Right ventricle myocardium superior (tissue), 1 donor: ENCODE data around the gene OR7C2. TPM values are rescaled to one million over a fixed set of nuclear protein-coding genes. Genes with fewer than 3 reads are reported as not detected.
"Not testable (repeated sequence)": the region's sequence is repeated elsewhere in the genome, so short reads cannot be mapped to it uniquely, and the experiment has no call there.

Experiments used
- ATAC-seq: fragments of 200-7000 bp; cut with Tn5 transposase; one replicate; pipeline ENCODE4 v1.9.1; 2020; ENCODE audit warnings: mild to moderate bottlenecking; ENCODE audit not compliant: poor library complexity
- DNase-seq: peaks from one replicate; pipeline ENCODE4 v3.0.0-alpha.2; 2020
- intact Hi-C: fragments of 100-400 bp; cut with DNase I; formaldehyde crosslinking; loops from one replicate; pipeline ENCODE4 v1.11.2; 2022
- long read RNA-seq: library from polyadenylated mRNA; unstranded; transcript quantifications from one replicate; pipeline ENCODE4 v2.0.0, GENCODE V29; 2021
- total RNA-seq: library from RNA; stranded (reverse); fragmentation: NEBNext Ultra II Directional; extraction: Animal tissue kit (Norgen Biotek cat#: 25700); gene quantifications from one replicate; pipeline ENCODE4 v1.2.1, GENCODE V29; 2021
- donor health status: DM: no; HTN: yes; CAD: no; lungs with severe emphysema.

OR7C2 gene
- not detected for total RNA-seq
- long read RNA-seq = 0 reads

DNA sequence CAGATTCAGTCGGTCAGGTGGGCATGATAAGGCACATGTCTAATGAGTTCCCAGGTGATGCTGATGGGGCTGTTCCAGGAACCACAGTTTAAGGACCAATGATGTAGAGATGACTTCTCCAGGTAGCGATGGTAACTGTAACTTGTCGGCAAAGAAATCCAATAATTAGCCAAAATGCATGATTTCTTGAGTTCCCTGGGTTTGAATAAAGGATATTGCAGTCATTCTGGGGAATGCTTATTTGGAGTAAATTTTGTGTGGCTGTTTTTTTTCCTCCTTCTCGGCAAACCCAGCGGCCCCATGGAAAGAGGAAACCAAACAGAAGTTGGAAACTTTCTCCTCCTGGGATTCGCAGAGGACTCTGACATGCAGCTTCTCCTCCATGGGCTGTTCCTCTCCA lies at the start of gene OR7C2:
OR7C2 (plus strand) TSS at position 301 of the 400 bp plus-strand sequence; CDS start at position 301, 0 bp downstream.
- DNase-seq = no peak
- ATAC-seq = no peak
- intact Hi-C loops = no loop called here

DNA sequence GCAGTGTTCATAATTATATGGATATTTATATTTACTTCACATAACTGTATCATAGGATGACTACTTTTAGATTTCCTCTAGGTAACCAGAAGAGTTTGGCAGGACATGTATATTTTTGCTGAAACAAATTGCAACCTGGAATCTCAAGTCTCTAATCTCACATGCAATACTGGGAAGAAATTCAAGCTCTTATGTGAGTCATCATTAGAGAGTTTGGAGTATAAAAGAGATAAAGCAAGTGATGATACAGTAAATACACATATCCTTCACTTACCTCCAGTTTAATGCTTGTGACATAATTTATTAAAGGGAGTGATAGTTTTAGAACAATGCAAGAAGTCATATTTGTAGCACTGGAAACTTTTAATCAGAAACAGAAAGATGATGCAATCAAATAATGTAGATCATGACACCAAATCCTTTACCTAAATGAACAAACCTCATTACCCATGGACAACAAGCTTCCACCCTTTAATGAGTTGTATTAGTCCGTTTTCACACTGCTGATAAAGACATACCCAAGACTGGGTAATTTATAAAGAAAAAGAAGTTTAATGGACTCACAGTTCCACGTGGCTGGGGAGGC lies 39.5 kb upstream of the OR7C2 start:
- no peak for ATAC-seq
- intact Hi-C loops = no loop called here
- no peak for DNase-seq

GRCh38 chr19:14906711-14907110 lies 34.6 kb upstream of the OR7C2 start:
- DNase-seq (no peak), ATAC-seq (no peak)
- intact Hi-C loops = no loop called here

GRCh38 chr19:14915116-14915515 lies 26.2 kb upstream of the OR7C2 start:
- no peak for DNase-seq
- intact Hi-C loops = no loop called here
- no peak for ATAC-seq

GRCh38 chr19:14916848-14917247 lies 24.4 kb upstream of the OR7C2 start:
- intact Hi-C loops = no loop called here
- no peak for DNase-seq
- ATAC-seq = no peak

DNA sequence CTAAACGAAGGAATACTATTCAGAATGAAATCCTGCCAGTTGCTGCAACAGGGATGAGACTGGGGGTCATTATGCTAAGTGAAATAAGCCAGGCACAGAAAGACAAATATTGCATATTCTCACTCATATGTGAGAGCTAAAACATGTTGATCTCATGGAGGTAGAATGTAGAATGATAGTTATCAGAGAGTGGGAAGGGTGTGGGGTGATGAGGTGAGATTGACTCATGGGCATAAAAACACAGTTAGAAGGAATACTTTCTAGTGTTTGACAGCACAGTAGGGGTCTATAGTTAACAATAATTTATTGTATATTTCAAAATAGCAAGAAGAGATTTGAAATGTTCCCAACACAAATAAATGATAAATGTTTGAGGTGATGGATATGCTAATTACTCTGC lies 7.8 kb upstream of the OR7C2 start:
- ATAC-seq = no peak
- no peak for DNase-seq
- intact Hi-C loops = no loop called here

GRCh38 chr19:14940266-14940665 lies 1.0 kb upstream of the OR7C2 start:
- DNase-seq (no peak), ATAC-seq (no peak)
- intact Hi-C loops = no loop called here

DNA sequence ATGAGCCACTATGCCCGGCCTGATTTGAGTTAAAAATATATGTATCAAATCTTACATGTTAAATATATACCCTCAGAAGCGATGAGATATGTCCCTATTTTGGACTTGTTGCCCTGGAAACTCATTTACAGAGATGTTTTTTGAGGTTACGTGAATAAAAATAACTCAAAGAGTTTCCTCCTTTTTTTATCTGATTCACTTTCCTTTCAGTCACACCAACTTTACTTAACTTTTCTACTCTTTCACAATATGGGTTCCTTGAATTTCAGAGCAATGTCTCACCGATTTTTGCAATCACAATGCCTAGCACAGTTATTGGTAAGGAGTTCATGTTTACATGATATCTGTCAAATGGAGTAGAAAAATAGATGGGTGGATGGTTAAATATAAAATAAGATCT lies 2.3 kb downstream of the OR7C2 start:
- DNase-seq = no peak
- no peak for ATAC-seq
- intact Hi-C loops = no loop called here

GRCh38 chr19:14944456-14944855 lies 3.2 kb downstream of the OR7C2 start:
- ATAC-seq (no peak), DNase-seq (no peak)
- intact Hi-C loops = no loop called here

DNA sequence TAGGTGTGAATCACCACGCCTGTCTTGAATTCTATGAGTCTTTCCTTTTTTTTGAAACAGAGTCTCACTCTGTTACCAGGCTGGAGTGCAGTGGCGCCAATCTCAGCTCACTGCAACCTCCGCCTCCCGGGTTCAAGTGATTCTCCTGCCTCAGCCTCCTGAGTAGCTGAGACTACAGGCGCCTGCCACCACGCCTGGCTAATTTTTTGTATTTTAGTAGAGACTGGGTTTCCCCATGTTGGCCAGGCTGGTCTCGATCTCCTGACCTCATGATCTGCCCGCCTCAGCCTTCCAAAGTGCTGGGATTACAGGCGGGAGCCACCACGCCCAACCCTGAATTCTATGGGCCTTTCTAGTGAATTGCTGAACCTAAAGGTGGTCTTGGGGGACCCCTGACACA lies 8.1 kb downstream of the OR7C2 start:
- DNase-seq, ATAC-seq, intact Hi-C loops: not testable (repeated sequence)

- intact Hi-C loops = no loop called here
- ATAC-seq (no peak), DNase-seq (no peak)
These were observed 8.6 kb downstream of the OR7C2 start for GRCh38 chr19:14949876-14950275.

GRCh38 chr19:14950421-14950820 lies 9.1 kb downstream of the OR7C2 start:
- intact Hi-C loops = no loop called here
- ATAC-seq (no peak), DNase-seq (no peak)

- ATAC-seq (no peak), DNase-seq (no peak)
- intact Hi-C loops = no loop called here
These were observed 11.5 kb downstream of the OR7C2 start for GRCh38 chr19:14952767-14953166.

DNA sequence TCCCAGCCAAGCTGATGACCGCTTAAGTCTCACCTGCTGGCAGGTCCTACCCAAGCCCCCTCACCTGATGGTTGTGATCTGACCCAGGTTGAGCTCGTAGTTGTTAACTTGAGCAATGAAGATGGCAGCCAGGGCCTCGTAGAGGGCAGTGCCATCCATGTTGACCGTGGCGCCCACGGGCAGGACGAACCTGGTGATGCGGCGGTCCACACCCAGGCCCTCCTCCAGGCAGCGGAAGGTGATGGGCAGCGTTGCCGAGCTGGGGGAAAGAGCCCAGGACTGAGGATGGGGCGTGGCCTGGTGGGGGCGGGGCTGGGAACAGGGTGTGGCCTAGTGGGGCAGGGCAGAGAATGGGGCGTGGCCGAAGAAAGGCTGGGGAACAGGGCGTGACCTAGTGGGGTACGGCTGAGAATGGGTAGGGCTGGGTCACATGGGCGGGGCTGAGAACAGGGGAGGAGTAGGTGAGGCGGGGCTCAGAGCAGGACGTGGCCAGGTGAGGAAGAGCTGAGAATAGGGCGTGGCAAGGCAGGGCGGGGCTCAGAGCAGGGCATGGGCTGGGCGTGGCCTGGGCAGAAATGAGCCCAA lies 12.9 kb downstream of the OR7C2 start:
- intact Hi-C loops = no loop called here
- ATAC-seq (no peak), DNase-seq (no peak)

- intact Hi-C loops = no loop called here
- DNase-seq (no peak), ATAC-seq (no peak)
These were observed 16.2 kb downstream of the OR7C2 start for GRCh38 chr19:14957464-14957863.

DNA sequence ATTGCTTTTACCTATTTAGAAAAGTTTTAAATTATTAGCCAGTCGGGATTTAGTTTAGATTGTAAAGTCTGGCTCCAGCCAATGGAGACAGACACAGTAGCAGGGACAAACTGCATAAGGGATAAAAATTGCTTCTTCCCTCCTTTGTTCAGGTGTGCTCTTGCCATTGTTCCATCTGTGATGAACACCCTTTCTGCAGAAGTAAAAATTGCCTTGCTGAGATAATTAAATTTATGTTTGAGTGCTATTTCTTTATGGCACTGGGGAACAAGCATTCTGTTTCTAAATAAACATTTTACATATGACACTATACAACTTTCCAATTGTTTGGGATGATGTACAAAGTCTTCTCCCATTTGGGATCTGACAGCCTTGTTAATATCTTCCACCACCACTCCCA lies 18.0 kb downstream of the OR7C2 start:
- DNase-seq (no peak), ATAC-seq (no peak)
- intact Hi-C loops = no loop called here

DNA sequence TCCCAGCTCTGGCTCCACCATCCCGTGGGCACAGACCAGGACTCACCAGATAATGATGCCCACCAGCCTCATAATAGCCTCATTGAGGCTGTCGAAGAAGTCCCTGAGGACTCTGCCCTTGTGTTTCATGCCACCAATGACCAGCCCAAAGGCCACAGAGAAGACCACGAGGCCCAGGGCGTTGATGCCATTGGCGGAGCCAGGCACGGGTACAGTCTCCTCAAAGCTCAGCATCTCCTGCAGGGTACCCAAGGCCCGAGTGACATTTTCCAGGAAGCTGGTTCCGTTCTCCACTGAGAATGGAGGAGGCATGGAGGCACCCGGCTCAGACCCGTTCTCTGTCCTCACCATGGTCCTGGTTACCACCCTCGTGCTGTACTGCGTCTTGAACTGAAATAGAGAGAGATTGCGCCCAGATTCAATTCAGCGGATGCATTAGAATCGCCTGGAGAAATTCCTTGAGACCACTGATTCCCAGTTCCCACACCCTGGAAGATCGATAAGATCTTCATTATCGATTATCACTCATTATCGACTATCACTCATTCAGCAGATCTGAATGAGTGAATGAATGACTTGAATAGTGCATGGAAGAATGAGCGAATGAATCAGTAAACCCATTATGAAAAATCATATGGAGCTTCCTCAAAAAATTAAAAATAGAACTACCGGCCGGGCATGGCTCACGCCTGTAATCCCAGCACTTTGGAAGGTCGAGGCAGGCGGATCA lies 20.8 kb downstream of the OR7C2 start:
- intact Hi-C loops = no loop called here
- no peak for DNase-seq
- ATAC-seq = no peak

- intact Hi-C loops = no loop called here
- DNase-seq (no peak), ATAC-seq (no peak)
These were observed 27.0 kb downstream of the OR7C2 start for GRCh38 chr19:14968247-14968646.

GRCh38 chr19:14971474-14971873 lies 30.2 kb downstream of the OR7C2 start:
- no peak for DNase-seq

GRCh38 chr19:14972676-14973075 lies 31.4 kb downstream of the OR7C2 start:
- DNase-seq (no peak), ATAC-seq (no peak)
- intact Hi-C loops = no loop called here

More at GRCh38 chr19:14971474-14971873, 30.2 kb downstream of the OR7C2 start:
- intact Hi-C loops = no loop called here
- no peak for ATAC-seq
